Kidney epithelial cell (primary cell): ENCODE measurements around the gene CERS1. TPM values are rescaled to one million over a fixed set of nuclear protein-coding genes. Genes with fewer than 3 reads are reported as not detected.

Source experiments
- DNase-seq: peaks from one replicate; pipeline ENCODE4 v3.0.0-alpha.2; 2010; ENCODE audit warnings: low read depth
- H3K27me3 ChIP-seq: 2 replicates; pipeline ENCODE4 v1.6.0; 2011; ENCODE audit warnings: low read length; ENCODE audit not compliant: control insufficient read depth, insufficient read depth
- H3K36me3 ChIP-seq: 2 replicates; pipeline ENCODE4 v1.5.1; 2011; ENCODE audit warnings: low read length; ENCODE audit not compliant: control insufficient read depth, insufficient read depth
- H3K4me3 ChIP-seq: 2 replicates; pipeline ENCODE4 v1.5.1; 2011; ENCODE audit warnings: low read depth, mild to moderate bottlenecking, control low read depth, low read length
- total RNA-seq: library from RNA; depleted of rRNA; stranded (reverse); fragments of >200 nt; gene quantifications from 2 replicates; pipeline ENCODE4 v1.2.3, GENCODE V29; 2015
- TF ChIP-seq, protein P1 (sequence below): IDR thresholded peaks from 2 replicates; pipeline ENCODE4 v1.5.1; 2011; ENCODE audit warnings: mild to moderate bottlenecking, moderate library complexity, low read length, control low read depth, inconsistent platforms; ENCODE audit not compliant: insufficient read depth, poor library complexity, severe bottlenecking

CERS1 gene
- total RNA-seq, 1 donor from 2014 or later: 2.9 TPM

DNA sequence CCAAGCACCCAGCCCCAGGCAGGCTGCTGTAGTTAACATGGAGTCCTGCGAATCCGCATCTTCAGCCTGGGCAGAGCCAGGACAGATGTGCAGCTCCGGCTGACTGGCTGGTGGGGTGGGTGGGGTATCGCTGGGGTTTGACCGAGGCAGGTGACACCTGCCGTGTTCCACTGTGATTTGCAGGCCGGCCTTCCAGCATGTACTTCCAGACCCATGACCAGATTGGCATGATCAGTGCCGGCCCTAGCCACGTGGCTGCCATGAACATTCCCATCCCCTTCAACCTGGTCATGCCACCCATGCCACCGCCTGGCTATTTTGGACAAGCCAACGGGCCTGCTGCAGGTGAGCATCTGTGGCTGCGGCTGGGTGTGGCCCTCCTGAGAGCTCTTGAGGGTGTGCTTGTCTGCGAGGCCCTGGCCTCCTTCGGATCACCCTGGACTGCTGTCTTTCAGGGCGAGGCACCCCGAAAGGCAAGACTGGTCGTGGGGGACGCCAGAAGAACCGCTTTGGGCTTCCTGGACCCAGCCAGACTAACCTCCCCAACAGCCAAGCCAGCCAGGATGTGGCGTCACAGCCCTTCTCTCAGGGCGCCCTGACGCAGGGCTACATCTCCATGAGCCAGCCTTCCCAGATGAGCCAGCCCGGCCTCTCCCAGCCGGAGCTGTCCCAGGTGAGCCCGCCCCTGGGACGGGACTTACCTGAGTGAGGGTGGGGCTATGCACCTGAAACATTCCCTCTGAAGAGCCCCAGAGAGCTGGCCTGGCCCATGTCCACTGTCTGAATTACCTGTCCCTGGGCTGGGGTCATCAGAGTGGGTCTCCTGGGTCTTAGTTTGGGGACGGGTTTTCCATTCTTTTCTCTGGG, 30.6 kb downstream of the CERS1 start:
- H3K4me3 ChIP-seq: no peak overlapping the region
- H3K36me3 ChIP-seq: peaks cover 12% of the 10 kb centered on the region
- H3K27me3 ChIP-seq: peaks cover 18% of the 10 kb centered on the region
- TF ChIP-seq, protein P1, sequence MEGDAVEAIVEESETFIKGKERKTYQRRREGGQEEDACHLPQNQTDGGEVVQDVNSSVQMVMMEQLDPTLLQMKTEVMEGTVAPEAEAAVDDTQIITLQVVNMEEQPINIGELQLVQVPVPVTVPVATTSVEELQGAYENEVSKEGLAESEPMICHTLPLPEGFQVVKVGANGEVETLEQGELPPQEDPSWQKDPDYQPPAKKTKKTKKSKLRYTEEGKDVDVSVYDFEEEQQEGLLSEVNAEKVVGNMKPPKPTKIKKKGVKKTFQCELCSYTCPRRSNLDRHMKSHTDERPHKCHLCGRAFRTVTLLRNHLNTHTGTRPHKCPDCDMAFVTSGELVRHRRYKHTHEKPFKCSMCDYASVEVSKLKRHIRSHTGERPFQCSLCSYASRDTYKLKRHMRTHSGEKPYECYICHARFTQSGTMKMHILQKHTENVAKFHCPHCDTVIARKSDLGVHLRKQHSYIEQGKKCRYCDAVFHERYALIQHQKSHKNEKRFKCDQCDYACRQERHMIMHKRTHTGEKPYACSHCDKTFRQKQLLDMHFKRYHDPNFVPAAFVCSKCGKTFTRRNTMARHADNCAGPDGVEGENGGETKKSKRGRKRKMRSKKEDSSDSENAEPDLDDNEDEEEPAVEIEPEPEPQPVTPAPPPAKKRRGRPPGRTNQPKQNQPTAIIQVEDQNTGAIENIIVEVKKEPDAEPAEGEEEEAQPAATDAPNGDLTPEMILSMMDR: no peak
- DNase-seq: no peak

DNA sequence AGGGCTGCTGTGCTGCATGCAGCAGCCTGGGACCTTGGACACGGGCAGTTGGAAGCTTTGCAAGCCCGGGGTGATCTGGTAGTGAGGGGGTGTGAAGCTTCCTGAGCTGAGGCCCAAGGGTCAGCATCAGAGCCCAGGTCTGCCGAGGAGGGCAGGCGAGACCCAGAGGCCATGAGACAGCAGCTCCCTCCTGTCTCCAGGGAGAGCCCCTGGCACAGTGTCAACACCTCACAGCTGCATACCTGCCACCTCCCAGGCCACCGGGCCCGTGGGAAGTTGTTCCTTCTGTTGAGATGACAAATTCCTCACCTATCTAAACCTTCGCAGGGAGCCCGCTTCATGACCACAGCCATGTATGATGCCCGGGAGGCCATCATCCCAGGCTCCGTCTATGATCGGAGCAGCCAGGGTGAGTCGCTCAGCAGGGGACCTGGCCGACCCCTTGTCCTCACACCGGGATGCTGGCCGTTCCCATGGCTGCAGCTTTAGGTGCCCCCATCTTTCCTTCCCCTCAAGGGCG, 32.1 kb downstream of the CERS1 start:
- peaks cover 13% of the 10 kb centered on the region for H3K36me3 ChIP-seq
- DNase-seq: no peak
- TF ChIP-seq, protein P1: no peak
- no peak overlapping the region for H3K4me3 ChIP-seq
- H3K27me3 ChIP-seq: peaks cover 7% of the 10 kb centered on the region

DNA sequence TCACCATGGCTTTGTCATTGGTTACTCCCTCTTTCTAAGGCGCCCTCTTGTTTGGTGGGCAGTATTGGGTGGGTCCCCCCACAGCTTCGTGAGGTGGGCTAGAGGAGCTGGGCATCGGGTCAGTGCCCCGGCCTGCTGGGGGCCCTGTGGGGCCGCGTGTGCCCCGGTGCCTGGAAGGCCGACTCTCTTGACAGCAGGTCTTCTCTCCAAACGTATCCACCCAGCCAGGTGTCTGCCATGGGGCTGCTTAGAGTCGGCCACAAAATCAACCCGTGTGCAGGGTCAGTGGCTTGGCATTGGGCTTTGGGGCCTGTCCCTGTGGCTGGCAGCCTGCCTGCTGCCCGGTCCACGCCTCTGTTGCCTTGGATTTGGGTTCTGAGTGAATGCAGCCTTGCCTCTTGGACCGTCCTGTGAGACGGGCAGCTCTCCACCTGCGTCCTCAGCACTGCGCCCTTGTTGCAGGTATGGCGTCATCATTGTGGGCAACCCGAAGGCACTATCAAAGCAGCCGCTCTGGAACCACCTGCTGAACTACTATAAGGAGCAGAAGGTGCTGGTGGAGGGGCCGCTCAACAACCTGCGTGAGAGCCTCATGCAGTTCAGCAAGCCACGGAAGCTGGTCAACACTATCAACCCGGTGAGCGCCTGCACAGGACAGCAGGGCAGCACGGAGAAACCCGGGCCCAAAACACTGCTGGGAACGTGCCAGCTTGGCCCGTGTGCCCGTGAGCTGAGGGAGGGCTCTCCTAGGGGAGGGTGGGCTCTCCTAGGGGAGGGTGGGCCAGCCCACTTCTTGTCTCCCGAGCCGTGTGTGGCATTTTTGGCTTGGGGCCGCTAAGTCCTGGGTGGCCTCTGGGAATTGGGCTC, 32.7 kb downstream of the CERS1 start:
- Histone ChIP-seq H3K4me3 (no peak overlapping the region), H3K27me3 (peaks cover 3% of the 10 kb centered on the region), H3K36me3 (peaks cover 13% of the 10 kb centered on the region)
- TF ChIP-seq, protein P1: no peak
- DNase-seq: no peak

DNA sequence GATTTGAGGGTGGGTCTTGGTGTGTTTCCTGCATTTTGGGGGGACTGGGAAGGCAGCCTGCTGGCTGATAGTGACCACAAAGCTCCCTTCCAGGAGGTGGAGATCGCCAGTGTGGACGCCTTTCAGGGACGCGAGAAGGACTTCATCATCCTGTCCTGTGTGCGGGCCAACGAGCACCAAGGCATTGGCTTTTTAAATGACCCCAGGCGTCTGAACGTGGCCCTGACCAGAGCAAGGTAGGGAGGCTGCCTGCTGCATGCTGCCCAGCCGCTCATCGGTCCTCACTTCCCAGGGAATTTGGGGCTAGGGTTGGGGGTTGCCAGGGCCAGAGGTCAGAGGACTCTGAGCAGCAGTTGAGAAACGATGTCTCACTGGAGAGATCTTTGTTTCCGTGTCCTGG, 34.0 kb downstream of the CERS1 start:
- DNase-seq: no peak
- peaks cover 10% of the 10 kb centered on the region for H3K36me3 ChIP-seq
- TF ChIP-seq, protein P1: no peak
- H3K4me3 ChIP-seq: no peak overlapping the region
- no peaks in the 10 kb centered on the region for H3K27me3 ChIP-seq

DNA sequence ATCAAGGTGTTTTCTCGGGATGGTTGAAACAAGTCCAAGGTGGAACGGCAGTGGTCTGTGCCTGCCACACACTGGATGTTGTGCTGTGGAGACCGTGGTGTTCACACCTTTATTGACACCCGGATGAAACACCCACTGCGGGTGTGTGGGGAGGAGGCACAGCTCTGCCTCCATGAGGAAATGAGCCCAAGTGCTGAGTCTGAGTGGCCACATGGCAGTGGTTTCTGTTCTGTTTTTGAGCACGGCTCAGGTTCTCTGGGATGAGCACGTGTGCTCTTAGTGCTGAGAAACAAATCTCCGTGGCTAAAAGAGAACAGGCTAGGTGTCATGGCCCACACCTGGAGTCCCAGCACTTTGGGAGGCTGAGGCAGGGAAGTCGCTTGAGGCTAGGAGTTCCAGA, 34.7 kb downstream of the CERS1 start:
- TF ChIP-seq, protein P1: no peak
- Histone ChIP-seq H3K27me3 (no peaks in the 10 kb centered on the region), H3K36me3 (peaks cover 10% of the 10 kb centered on the region), H3K4me3 (no peak overlapping the region)
- no peak for DNase-seq
